Fibroblast of mammary gland (primary cell): Measurements from ENCODE around the gene FAN1.

Source experiments
- DNase-seq: peaks from one replicate; pipeline ENCODE4 v3.0.0-alpha.2; 2010; ENCODE audit warnings: low read depth
- H3K4me3 ChIP-seq: 2 replicates; pipeline ENCODE4 v1.5.1; 2011; ENCODE audit warnings: low read depth, mild to moderate bottlenecking, low read length, moderate library complexity; ENCODE audit not compliant: control insufficient read depth
- TF ChIP-seq, protein P1 (sequence below): conservative IDR thresholded peaks from 2 replicates; pipeline ENCODE4 v1.5.1; 2011; ENCODE audit warnings: low read depth, low read length, inconsistent platforms; ENCODE audit not compliant: control insufficient read depth, insufficient read depth

FAN1 gene

DNA sequence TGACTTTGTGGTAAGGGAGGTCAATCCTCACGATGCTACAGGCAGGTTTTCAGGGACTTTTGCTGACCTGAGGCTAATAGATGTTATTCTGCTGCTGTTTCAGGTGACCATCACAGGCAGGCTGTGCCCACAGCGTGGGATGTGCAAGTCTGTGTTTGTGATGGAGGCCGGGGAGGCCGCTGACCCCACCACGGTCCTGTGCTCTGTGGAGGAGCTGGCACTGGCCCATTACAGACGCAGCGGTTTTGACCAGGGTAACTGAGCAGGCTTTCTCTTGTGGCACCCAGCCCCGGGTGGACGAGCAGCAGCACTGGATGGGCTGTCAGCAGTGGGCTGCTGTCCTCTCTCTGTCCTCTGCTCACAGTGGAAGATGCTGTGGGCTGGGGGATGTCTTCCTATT is 22.0 kb downstream of the FAN1 start:
- TF ChIP-seq, protein P1, sequence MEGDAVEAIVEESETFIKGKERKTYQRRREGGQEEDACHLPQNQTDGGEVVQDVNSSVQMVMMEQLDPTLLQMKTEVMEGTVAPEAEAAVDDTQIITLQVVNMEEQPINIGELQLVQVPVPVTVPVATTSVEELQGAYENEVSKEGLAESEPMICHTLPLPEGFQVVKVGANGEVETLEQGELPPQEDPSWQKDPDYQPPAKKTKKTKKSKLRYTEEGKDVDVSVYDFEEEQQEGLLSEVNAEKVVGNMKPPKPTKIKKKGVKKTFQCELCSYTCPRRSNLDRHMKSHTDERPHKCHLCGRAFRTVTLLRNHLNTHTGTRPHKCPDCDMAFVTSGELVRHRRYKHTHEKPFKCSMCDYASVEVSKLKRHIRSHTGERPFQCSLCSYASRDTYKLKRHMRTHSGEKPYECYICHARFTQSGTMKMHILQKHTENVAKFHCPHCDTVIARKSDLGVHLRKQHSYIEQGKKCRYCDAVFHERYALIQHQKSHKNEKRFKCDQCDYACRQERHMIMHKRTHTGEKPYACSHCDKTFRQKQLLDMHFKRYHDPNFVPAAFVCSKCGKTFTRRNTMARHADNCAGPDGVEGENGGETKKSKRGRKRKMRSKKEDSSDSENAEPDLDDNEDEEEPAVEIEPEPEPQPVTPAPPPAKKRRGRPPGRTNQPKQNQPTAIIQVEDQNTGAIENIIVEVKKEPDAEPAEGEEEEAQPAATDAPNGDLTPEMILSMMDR = no peak
- H3K4me3 ChIP-seq = no peak overlapping the region
- no peak for DNase-seq

DNA sequence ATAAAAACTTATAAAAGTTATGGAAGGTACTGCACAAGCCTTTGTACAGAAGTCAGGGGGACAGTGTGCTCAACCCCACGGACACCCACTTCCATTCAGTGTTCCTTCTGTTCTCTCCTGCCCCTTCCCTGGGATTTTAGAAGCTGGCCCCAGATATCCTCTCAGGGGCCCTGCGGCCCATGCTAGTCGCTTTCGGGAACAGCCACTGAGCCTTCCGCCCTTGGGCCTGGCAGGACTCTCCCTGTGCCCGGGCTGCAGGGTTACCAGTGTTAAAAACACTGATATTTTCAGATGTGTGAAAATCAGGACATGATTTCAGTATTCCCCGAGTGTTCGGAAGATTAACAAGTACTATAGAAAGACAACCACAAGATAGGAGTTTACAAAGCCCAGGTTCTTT is 22.4 kb downstream of the FAN1 start:
- no peak overlapping the region for H3K4me3 ChIP-seq
- TF ChIP-seq, protein P1 = no peak
- no peak for DNase-seq

DNA sequence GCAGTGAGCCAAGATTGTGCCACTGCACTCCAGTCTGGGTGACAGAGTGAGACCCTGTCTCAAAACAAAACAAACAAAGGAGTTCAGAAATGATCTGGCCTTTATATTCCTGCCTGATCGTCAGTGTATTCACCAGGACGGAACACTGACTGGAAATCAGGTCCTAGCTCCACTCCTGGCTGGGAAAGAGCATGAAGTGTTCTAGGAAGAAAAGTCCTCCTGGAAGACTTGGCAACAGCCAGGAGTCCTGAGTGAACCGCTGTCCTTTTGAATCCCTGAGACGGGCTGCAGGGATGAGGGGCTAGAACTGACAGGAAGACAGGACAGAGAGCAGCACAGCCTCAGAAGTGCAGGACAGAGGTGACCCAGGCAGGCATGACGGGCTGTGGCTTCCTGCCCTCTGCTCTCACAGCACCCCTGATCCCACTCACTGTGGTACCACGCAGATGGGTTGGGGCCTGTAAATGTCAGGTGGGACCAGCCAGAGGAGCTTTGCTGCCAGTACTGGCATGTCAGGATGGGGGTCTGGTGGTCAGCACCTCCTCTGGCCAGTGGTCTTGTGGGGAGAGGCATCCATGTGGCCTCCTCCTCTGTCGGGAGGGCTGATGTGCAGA is 23.5 kb downstream of the FAN1 start:
- no peak for DNase-seq
- TF ChIP-seq, protein P1 = no peak
- no peak overlapping the region for H3K4me3 ChIP-seq

DNA sequence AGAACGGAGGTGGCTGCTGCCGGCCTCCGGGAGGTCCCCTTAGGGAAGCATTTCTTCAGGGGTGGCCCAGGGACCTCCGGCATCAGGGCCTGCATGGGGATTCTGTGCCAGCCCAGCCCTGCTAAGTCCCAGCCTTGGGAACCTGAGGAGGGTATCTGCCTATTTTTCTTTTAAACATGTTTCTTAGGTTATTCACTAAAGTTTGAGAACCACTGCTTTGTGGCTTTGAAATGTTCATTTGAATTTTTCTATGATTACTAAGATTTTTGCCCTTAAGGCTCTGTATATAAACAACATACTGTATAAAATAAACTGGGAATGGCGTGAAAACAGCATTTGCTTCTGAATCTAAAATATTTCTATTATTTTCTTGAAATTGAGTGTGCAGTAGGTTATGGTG is 24.4 kb downstream of the FAN1 start:
- no peak for DNase-seq
- TF ChIP-seq, protein P1 = no peak
- no peak overlapping the region for H3K4me3 ChIP-seq

DNA sequence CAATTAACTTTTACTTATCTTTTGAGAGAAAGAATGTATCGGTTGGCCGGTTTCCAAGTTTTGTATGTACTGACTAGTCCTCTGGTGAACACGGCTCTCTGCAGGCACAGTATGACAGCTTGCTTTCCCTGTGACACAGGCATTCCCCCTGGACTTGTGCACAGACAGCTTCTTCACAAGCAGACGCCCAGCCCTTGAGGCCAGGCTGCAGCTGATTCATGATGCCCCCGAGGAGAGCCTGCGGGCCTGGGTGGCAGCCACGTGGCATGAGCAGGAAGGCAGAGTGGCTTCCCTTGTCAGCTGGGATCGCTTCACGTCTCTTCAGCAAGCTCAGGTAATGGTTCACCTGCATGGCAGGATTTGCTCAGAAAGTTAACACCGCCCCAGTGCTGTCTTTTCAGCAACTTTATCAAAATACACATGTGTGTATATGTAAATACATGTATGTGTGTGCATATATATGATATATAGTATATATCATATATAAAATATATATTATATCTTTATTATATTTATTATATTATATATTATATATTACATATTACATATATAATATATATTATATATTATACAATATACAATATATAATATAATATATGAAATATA is 25.5 kb downstream of the FAN1 start:
- no peak overlapping the region for H3K4me3 ChIP-seq
- no peak for DNase-seq
- TF ChIP-seq, protein P1 = no peak

DNA sequence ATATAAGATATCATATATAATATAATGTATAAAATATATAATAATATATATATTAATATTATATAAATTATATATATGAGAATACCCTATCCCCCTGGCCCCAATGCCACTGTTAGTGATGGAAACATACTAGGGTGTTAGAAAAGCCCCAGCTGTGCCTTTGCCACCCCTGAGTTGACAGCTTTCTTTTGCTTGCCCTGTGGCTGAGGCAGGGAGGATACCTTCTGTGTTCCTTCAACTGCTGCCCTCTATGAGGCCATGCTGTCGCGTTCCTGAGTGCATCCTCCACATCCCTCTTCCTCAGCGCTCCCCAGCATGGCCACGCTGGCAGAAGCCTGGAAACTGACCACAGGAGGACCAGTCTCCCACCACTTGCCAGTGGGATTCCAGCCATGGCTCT is 26.3 kb downstream of the FAN1 start:
- no peak overlapping the region for H3K4me3 ChIP-seq
- no peak for DNase-seq
- TF ChIP-seq, protein P1 = no peak
